ENCODE results near the gene CYP26B1.

The CYP26B1 gene

DNA sequence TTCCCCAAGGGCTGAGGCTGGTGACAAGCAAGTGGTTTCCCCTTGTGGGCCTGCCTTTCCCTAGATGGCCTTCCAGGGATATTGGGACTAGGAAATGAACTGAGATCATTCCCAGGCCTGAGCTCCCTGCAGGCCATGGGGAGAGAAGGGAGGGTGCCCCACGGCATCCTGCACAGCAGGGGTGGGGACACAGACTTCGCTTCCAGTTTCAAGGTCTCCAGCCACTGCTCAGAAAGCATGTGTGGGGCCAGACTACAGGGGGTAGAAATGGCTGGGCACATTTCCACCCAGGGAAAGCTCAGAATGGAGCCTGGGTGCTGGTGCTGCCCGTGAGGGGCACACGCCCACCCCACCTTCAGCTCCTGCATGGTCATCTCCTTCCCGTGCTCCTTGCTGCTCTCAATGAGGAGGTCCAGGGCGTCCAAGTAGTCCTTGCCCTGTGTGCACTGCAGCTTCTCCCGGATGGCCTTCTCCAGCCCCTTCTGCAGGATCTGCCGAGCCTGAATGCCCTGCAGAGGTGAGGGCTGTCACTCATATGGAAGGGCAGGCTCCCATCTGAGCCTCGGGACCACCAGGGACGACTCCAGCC lies 13.2 kb downstream of the CYP26B1 start:
- intact Hi-C loops (cut with DNase I): no loop called here
- peak in 4 of 10 donors; percentile 2 to 58 (median 33) for DNase-seq

DNA sequence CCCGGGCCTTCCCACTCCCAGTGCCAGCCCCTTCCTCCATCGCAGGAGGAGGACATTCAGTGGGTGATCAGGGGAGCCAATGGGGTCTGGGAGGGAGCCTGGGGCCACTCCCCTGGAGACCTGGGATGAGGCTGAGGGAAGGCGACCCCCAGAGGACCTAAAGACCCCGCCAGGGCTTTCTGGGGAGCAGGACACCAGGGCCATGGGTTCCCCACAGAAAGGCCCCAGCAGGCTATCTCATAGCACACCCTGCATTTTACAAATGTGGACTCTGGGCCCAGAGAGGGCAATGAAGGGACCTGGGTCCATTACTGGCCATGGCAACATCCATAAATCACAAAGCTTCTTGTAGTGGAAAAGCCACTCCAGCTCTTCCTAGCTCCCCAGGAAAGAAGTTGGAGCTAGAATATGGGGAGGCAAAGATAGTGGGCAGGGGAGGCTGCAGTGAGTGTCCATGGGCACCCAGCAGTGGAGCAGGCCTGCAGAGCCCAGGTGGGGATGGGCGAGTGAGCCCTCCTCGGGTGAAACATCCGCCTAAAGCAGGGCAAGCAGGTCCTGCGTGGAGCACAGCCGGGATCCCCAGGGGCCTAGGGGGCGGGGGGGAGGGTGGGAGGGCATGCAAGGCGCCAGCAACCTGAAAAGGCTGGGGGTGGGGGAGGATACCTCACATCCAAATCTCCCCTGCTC lies 13.8 kb downstream of the CYP26B1 start:
- DNase-seq: peak in 3 of 10 donors; percentile 47 to 52 (median 48)
- intact Hi-C loops (cut with DNase I): no loop called here

DNA sequence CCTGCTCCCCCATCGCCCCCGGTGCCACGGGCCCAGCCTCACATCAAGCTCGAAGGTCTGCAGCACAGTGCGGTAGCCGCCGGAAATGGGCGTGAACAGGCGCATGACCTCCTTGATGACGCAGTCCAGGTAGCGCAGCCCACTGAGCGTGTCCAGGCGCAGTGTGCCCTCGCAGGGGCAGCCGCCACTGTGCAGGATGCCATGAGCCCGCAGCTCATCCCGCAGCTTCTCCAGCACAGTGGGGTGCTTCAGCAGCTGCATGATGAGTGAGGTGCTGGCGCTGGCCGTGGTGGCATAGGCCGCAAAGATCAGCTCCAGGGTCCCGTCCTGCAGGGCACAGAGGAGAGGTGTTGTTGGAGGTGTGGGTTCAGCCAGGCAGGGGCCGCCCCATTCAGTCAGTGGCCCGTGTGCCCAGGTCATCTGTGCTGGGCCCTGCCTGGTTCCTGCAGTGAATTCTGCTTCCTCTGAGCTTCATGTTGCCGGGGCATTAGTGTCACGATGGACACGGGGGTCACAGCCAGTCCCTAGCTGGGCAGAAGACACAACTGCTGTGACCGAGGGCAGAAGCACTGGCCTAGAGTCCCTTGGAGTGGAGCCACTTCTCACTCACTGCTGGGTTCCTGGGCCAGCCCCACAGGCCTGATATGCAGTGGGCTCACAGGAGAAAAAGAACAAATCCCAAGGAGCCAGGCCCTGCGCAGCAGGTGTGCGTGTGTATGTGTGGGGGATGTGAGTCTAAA lies 14.5 kb downstream of the CYP26B1 start:
- DNase-seq: peak in 4 of 10 donors; percentile 5 to 79 (median 40)
- intact Hi-C loops (cut with DNase I): no loop called here

- peak in 4 of 10 donors; percentile 5 to 87 (median 51) for DNase-seq
- intact Hi-C loops (cut with DNase I): no loop called here
Observed at GRCh38 chr2:72131916-72132841, 15.5 kb downstream of the CYP26B1 start.

- intact Hi-C loops (cut with DNase I): no loop called here
- peak in 3 of 10 donors; percentile 13 to 51 (median 43) for DNase-seq
Observed at GRCh38 chr2:72131371-72131891, 16.2 kb downstream of the CYP26B1 start.

GRCh38 chr2:72130659-72131360 lies 16.9 kb downstream of the CYP26B1 start:
- intact Hi-C loops (cut with DNase I): no loop called here

DNA sequence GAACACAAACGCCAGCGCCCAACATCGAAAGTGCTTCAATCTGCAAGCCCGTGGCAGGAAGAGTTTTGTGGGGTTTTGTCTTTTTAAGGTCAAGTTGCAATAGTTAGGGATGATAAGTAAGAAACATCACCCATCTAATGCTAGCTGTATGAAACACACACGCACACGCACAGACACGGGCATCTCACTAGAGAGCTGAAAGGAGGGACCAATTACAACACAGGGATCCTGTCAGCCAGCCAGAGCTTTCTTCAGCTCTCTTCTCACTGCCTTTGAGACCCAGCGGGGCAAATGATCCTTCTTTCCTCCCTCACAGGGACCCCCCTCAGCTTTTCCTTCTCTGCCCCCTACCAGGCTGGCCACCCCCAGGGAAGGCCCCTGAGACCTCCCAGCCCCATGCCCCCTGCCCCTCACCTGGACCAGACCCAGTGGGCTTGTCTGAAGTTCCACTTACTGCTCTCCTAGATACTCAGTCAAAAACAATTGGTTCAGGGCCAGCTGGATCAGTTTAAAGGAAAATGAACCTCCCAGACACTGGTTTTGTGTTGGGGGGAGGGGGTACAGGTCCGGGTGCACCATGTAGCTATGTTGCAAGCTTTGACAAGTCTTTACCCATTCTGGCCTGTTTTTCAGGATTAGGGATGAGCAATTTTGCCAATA lies 17.9 kb downstream of the CYP26B1 start:
- DNase-seq: peak in 3 of 10 donors; percentile 7 to 45 (median 44)
- intact Hi-C loops (cut with DNase I): no loop called here

More at GRCh38 chr2:72130659-72131360, 16.9 kb downstream of the CYP26B1 start:
- peak in 5 of 10 donors; percentile 5 to 62 (median 37) for DNase-seq

GRCh38 chr2:72128843-72129227 lies 18.8 kb downstream of the CYP26B1 start:
- intact Hi-C loops (cut with DNase I): no loop called here
- peak in 2 of 10 donors; percentile 27 to 49 for DNase-seq

DNA sequence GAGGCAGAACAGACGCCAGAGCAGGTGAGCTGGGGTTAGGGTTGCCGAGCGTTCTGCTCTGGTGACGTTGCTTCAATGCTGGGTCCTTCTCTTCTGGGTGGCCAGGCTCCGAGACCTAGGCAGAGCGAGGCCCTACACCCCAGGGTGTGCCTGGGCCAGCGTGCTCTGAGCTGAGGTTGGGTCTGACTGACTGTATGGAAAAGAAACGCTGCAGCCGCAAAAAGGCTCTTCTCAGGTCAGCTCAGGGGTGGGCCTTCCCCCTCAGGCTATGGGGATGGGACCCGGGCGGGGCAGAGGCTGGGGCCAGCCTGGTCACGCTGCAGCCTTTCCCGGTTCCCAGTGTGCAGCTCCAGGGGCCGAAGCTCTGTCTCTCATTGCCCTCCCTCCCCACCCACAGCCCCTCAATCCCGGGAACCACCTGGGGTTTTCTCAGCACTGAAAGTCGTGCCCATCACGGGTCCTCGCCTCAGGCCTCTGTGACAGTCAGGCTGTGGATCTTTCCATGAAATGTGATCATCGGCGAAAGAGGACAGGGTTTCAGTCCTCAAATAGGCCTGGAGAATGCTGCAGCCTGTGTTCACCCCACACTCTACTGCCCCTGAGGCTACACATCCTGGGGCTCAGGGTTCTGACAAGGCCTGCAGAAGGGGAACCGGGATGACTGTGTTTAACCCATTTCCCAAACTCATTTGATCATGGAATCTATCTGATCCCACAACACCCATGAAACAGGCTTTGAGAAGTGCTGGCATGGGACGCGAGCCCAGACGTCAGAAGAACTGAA lies 19.4 kb downstream of the CYP26B1 start:
- intact Hi-C loops (cut with DNase I): no loop called here
- peak in 2 of 10 donors; percentile 31 to 64 for DNase-seq

GRCh38 chr2:72127401-72128058 lies 20.1 kb downstream of the CYP26B1 start:
- DNase-seq: peak in 2 of 10 donors; percentile 72 to 75
- intact Hi-C loops (cut with DNase I): no loop called here

DNA sequence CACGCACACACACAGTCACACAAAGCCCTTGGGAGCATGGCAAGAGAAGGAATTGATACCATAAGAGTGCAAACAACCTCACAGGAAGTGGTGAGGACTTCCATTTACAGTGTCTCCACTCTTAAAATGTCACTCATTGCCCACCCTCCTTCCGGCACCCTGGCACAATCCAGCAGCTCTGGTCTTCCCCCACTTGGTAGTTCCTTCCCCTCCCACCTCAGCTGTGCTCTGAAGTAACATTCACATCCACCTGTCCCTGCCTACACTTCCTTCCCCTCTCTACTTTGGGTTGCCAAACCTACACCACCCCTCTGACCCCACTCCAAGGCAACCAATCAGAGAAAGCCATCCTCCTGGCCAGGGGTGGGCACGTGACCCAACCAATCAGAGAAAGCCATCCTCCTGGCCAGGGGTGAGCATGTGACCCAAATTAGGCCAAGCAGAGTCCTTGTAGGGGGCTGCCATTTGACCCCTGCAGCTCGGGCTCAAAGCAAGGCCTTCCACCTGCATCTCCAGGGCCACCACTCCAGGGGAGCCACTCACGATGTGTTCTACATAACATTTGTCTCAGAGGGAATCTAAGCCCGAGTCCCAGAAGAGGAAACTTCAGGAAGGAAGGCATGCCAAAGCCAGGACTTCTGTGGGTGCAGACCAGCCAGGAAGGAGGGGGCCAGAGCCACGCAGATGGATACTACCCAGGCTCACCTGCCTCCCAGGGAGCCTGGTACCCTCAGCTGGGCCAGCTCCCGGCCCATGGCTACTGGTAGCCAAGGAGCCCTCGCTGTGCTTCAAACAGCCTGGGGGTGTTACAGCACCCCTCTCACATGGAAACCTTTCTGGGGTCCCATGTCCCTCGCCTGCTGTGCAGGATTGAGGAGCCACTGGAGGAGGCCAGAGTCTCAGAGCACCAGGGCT lies 21.2 kb downstream of the CYP26B1 start:
- intact Hi-C loops (cut with DNase I): no loop called here
- no peak for DNase-seq

GRCh38 chr2:72124376-72124775 lies 23.3 kb downstream of the CYP26B1 start:
- intact Hi-C loops (cut with DNase I): no loop called here
- DNase-seq: no peak

GRCh38 chr2:72121153-72121552 lies 26.5 kb downstream of the CYP26B1 start:
- DNase-seq: no peak
- intact Hi-C loops (cut with DNase I): no loop called here

DNA sequence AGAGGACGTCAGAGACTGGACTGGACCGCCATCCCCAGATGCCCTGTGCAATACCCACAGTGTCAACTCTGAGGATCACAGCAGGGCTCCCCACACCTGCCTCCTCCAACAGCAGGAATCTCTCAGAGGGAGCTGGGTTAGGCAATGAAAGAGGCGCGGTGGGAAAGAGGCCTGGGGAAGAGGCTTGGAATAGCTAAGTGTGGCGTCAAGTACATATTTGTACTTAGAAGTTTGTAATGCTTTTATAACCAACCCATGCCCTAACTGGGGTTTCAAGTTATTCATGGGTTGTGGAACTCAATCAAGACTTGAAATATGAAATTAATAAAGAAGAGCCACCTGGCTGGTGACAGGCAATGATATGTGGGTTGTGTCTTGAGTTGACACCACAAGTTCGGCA lies 28.7 kb downstream of the CYP26B1 start:
- DNase-seq: no peak
- intact Hi-C loops (cut with DNase I): no loop called here

- intact Hi-C loops (cut with DNase I): no loop called here
- no peak for DNase-seq
Observed at GRCh38 chr2:72118386-72118785, 29.3 kb downstream of the CYP26B1 start.

GRCh38 chr2:72117718-72118117 lies 29.9 kb downstream of the CYP26B1 start:
- intact Hi-C loops (cut with DNase I): no loop called here
- no peak for DNase-seq

DNA sequence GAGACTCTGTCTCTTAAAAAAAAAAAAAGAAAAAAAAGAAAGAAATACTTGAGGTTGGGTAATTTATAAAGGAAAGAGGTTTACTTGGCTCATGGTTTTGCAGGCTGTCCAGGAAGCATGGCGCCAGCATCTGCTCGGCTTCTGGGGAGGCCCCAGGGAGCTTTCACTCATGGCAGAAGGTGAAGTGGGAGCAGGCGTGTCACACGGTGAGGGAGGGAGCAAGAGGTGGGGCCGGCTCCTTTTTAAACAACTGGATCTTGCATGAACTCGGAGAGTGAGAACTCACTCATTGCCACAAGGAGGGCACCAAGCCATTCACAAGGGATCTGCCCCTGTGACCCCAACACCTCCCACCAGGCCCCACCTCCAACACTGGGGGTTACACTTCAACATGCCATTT lies 30.6 kb downstream of the CYP26B1 start:
- intact Hi-C loops (cut with DNase I): no loop called here

More for the DNA sequence above, 30.6 kb downstream of the CYP26B1 start:
- peak in 1 of 10 donors; percentile 60 for DNase-seq
